Mesothelial cell of epicardium (in vitro differentiated cells): ENCODE measurements around the gene DACT2. TPM values are rescaled to one million over a fixed set of nuclear protein-coding genes. Genes with fewer than 3 reads are reported as not detected.

Experiments
- DNase-seq, 2 experiments: peaks; one replicate each; pipeline ENCODE4 v3.0.0; 2021; ENCODE audit warnings: low spot score in 2 of 2; ENCODE audit not compliant: unreplicated experiment in 2 of 2
- H3K27ac Mint-ChIP-seq: 2 replicates; pipeline ENCODE4 v1.8.0; 2021; ENCODE audit warnings: mixed read lengths
- H3K27me3 Mint-ChIP-seq: 2 replicates; pipeline ENCODE4 v1.8.0; 2021; ENCODE audit warnings: low read depth, mixed read lengths
- H3K36me3 Mint-ChIP-seq: 2 replicates; pipeline ENCODE4 v1.8.0; 2021; ENCODE audit warnings: mixed read lengths
- H3K4me1 Mint-ChIP-seq: 2 replicates; pipeline ENCODE4 v1.8.0; 2021; ENCODE audit warnings: mixed read lengths
- H3K4me3 Mint-ChIP-seq: 2 replicates; pipeline ENCODE4 v1.8.0; 2021; ENCODE audit warnings: mild to moderate bottlenecking, moderate library complexity, mixed read lengths
- H3K9me3 Mint-ChIP-seq: 2 replicates; pipeline ENCODE4 v1.8.0; 2021; ENCODE audit warnings: mixed read lengths
- total RNA-seq: library from RNA; stranded (reverse); gene quantifications from 3 replicates; pipeline ENCODE4 v1.2.1, GENCODE V29; 2021
- TF ChIP-seq, protein P1 (sequence below): fragments of 200-600 bp; sonication (generic); IDR thresholded peaks from one replicate; pipeline ENCODE4 v1.5.0; 2021; ENCODE audit warnings: antibody characterized with exemption; ENCODE audit not compliant: unreplicated experiment

The DACT2 gene
- total RNA-seq, 1 donor from 2014 or later: 7.4 TPM

DNA sequence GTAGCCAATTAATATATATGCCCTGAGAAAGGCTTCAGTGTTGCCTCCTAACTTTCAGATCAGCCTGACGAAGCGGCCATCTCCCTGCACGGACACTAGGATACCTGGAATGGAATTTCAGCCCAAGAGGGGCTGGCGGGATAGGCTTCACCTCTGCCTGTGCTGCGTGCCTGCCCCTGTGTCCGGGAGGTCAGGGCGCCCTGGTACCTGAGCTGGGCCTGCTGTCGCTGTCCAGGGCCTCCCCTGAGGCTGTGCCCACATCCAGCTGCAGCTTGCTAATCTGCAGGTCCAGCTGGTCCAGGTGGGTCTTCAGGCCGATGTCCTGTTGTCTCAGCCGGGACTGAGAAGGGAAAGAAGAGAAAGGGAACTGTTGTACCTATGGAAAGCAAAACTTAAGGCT lies 8.6 kb downstream of the DACT2 start:
- no peak for DNase-seq
- no peaks in the 10 kb centered on the region for H3K9me3 Mint-ChIP-seq

DNA sequence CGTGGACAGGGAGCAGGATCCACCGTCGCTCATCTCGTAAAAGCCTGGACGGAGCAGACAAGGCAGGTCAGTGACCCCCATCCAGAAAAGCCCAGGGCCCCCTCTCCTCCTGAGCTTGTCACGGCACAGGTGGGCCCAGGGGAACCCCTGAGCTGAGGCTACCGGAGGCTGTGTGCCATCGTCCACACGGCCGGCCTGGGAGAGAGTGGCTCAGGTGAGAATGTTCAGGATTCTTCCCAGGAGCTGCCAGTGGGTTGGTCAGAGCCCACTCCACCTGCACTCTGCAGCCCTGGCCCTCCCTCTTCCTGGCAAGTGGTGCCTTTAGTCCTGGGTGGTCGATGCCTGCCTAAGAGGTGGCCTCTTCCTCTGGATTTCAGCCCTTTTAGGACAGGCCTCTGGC lies 9.2 kb downstream of the DACT2 start:
- Mint-ChIP-seq H3K27me3 (no peaks in the 10 kb centered on the region), H3K4me3 (no peak overlapping the region), H3K36me3 (peaks cover 10% of the 10 kb centered on the region), H3K4me1 (peaks cover 47% of the 10 kb centered on the region), H3K9me3 (no peaks in the 10 kb centered on the region), H3K27ac (no peak overlapping the region)
- TF ChIP-seq, protein P1, sequence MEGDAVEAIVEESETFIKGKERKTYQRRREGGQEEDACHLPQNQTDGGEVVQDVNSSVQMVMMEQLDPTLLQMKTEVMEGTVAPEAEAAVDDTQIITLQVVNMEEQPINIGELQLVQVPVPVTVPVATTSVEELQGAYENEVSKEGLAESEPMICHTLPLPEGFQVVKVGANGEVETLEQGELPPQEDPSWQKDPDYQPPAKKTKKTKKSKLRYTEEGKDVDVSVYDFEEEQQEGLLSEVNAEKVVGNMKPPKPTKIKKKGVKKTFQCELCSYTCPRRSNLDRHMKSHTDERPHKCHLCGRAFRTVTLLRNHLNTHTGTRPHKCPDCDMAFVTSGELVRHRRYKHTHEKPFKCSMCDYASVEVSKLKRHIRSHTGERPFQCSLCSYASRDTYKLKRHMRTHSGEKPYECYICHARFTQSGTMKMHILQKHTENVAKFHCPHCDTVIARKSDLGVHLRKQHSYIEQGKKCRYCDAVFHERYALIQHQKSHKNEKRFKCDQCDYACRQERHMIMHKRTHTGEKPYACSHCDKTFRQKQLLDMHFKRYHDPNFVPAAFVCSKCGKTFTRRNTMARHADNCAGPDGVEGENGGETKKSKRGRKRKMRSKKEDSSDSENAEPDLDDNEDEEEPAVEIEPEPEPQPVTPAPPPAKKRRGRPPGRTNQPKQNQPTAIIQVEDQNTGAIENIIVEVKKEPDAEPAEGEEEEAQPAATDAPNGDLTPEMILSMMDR: no peak
- no peak for DNase-seq

More for the DNA sequence above, 8.6 kb downstream of the DACT2 start:
- no peak overlapping the region for H3K27ac Mint-ChIP-seq
- no peak overlapping the region for H3K4me3 Mint-ChIP-seq
- peaks cover 10% of the 10 kb centered on the region for H3K36me3 Mint-ChIP-seq
- H3K27me3 Mint-ChIP-seq: no peaks in the 10 kb centered on the region
- peaks cover 49% of the 10 kb centered on the region for H3K4me1 Mint-ChIP-seq
- TF ChIP-seq, protein P1: no peak

DNA sequence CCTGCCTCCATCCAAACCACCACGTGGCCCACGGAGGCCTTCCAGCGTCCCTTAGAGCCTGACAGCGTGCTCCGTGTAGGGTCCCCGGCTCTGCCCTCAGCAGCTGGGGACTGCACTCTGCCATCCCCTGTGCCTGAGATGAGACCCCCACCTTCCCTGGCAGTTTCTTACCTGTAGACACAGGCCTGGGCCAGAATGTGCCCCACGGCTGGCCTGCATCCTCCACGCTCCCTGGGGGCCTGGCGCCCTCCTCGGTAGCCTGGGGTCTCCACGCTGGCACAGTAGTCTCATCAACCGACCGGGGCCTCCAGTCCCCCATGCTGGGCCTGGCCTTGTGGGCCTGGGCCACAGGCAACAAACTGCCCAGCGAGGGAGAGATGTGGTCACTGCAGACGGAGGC lies 9.6 kb downstream of the DACT2 start:
- TF ChIP-seq, protein P1: no peak
- H3K36me3 Mint-ChIP-seq: peaks cover 10% of the 10 kb centered on the region
- no peak for DNase-seq
- no peaks in the 10 kb centered on the region for H3K9me3 Mint-ChIP-seq
- no peak overlapping the region for H3K27ac Mint-ChIP-seq
- no peaks in the 10 kb centered on the region for H3K27me3 Mint-ChIP-seq
- no peak overlapping the region for H3K4me3 Mint-ChIP-seq
- peaks cover 47% of the 10 kb centered on the region for H3K4me1 Mint-ChIP-seq

GRCh38 chr6:168309183-168309582 lies 10.4 kb downstream of the DACT2 start:
- peaks cover 47% of the 10 kb centered on the region for H3K4me1 Mint-ChIP-seq
- peaks cover 10% of the 10 kb centered on the region for H3K36me3 Mint-ChIP-seq
- H3K4me3 Mint-ChIP-seq: no peak overlapping the region
- TF ChIP-seq, protein P1: no peak
- H3K27me3 Mint-ChIP-seq: no peaks in the 10 kb centered on the region
- H3K27ac Mint-ChIP-seq: no peak overlapping the region
- H3K9me3 Mint-ChIP-seq: no peaks in the 10 kb centered on the region
- peak in 1 of 2 experiments; percentile 31 for DNase-seq

DNA sequence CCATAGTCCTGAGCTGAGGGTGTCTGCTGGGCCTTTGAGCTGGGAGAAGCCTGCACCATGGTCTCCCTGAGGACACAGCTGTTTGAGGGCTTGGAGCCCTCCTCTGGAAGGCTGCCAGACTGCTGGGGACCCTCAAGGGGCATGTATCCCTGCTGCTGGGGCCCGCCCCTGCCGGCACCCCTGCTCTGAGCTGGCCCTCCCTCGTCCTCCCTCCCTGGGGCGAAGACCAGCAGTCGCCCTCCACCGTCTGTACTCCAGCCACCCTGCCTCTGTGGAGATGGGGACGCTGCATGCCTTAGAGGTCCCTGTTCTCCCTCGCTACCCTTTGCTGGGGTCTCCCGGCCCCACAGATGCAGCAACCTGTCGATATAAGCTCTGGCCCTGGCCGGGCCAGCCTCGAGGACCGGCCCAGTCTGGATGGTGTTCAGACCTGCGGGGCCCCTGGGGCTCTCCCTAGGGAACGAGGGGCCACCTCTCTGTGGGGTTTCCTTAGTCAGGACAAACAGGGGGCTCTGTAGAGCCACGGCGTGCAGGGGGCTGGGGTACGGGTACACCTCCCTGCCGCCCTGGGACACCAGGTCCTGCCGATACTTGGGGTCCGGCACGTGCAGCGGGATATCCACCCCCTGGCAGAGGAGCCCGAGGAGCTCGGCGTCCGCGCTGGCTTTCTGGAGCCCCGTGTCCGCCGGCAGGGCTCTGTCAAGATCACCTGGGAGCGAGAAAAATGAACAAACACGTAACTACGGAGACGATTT lies 11.0 kb downstream of the DACT2 start:
- no peaks in the 10 kb centered on the region for H3K27me3 Mint-ChIP-seq
- peak in 1 of 2 experiments; percentile 31 for DNase-seq
- peaks cover 44% of the 10 kb centered on the region for H3K4me1 Mint-ChIP-seq
- H3K9me3 Mint-ChIP-seq: no peaks in the 10 kb centered on the region
- no peak overlapping the region for H3K4me3 Mint-ChIP-seq
- peaks cover 10% of the 10 kb centered on the region for H3K36me3 Mint-ChIP-seq
- TF ChIP-seq, protein P1: no peak
- H3K27ac Mint-ChIP-seq: no peak overlapping the region
